ENCODE measurements around the gene EFNB3.

DNA sequence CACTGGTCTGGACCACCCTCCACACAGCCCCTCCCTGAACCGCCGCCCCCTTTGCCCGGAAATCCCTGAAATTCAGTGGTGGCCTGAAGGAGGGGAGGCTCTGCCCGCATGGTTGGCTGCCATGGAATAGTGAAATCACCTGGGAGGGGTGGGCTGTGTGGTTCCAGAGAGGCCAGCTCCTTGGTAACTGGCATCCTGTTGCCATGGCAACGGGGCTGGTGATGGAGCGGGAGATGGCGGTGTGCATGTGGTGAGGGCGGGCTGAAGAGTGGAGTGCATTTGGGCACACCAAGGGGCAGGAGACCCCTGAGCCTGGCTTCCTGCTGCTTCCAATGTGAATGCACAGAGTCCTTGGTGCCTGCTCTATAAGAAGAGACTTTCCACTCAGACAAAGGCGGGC, 2.4 kb downstream of the EFNB3 start:
- no peak for TF ChIP-seq POLR2A (IDR thresholded peaks at IDR 0.05)
- TF ChIP-seq, protein P1, sequence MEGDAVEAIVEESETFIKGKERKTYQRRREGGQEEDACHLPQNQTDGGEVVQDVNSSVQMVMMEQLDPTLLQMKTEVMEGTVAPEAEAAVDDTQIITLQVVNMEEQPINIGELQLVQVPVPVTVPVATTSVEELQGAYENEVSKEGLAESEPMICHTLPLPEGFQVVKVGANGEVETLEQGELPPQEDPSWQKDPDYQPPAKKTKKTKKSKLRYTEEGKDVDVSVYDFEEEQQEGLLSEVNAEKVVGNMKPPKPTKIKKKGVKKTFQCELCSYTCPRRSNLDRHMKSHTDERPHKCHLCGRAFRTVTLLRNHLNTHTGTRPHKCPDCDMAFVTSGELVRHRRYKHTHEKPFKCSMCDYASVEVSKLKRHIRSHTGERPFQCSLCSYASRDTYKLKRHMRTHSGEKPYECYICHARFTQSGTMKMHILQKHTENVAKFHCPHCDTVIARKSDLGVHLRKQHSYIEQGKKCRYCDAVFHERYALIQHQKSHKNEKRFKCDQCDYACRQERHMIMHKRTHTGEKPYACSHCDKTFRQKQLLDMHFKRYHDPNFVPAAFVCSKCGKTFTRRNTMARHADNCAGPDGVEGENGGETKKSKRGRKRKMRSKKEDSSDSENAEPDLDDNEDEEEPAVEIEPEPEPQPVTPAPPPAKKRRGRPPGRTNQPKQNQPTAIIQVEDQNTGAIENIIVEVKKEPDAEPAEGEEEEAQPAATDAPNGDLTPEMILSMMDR (IDR thresholded peaks at IDR 0.05): no peak
